ENCODE data around the gene EEF2K.

The EEF2K gene

DNA sequence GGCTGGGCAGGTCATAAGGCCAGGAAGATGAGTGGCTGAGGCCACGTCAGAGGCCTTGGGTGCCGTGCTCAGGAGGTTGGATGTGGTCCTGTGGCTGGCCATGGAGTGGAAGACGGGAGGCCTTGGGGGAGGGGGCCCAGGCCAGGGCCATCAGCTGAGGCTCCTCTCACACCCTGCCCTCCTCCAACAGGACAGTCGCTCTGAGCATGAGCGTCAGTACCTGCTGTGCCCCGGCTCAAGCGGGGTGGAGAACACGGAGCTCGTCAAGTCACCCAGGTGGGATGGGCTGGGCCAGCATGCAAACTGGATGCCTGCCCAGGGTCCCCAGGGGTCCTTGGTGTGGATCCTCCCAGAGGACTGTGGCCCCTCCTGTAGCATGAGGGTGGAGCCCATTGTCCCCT, 110.3 kb downstream of the EEF2K start:
- DNase-seq (ENCODE audit: low read depth, low spot score) = no peak

DNA sequence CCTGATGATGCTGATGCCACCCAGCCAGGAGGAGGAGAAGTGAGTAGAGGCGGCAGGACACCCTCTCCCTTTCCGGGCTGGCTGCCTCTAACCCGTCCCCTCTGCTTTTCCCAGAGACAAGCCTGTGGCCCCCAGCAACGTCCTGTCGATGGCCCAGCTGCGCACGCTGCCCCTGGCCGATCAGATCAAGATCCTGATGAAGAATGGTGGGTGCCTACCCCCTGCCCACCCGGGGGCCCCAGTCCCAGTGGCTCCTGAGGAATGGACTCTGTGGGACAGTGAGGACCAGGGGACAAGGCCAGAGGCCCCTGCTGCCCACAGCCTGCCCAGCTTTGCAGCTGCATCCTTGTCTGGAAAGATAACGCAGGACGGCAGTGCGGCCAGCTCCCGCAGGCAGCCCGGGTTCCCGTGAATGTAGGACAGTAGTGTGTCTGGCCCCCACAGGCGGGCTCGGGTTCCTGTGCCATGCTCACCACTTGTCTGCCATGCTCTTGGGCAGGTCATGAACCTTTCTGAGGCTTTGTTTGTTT, 111.0 kb downstream of the EEF2K start:
- DNase-seq (ENCODE audit: low read depth, low spot score) = no peak

DNA sequence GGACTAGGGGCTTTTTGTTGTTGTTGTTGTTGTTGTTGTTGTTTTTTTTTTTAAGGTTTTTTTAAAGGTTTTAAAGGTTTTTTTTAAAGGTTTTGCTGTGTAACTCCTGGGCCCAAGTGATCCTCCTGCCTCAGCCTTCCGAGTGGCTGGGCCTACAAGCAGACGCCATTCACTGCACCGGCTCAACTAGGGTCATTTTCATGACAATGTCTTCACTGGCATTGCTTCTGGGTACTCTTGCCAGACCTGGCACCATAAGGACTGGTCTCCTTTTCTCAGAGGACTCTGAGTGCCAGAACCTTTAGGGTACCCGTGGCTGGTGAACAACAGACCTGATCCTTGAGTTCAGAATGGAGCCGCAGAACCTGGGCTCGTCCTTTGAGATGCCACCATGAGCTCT, 111.5 kb downstream of the EEF2K start:
- DNase-seq (ENCODE audit: low read depth, low spot score) = no peak

DNA sequence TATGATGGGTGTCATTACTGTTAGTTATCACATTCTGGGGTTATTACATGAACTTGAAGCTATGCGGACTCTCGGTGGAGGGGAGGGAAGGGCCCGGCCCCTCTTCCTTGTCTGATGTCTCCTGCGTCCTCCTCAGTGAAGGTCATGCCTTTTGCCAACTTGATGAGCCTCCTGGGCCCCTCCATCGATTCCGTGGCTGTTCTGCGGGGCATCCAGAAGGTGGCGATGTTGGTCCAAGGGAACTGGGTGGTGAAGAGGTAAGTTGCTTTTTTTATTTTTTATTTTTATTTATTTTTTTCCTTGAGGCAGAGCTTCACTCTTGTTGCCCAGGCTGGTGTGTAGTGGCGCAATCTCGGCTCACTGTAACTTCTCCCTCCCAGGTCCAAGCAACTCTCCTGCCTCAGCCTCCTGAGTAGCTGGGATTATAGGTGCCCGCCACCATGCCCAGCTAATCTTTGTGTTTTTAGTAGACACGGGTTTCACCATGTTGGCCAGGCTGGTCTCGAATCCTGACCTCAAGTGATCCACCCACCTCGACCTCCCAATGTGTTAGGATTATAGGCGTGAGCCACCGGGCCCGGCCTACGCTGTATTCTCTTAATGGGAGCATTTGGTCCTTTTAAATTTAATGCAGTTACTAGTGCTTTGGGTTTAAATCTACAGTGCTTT, 112.7 kb downstream of the EEF2K start:
- no peak for DNase-seq (ENCODE audit: low read depth, low spot score)

DNA sequence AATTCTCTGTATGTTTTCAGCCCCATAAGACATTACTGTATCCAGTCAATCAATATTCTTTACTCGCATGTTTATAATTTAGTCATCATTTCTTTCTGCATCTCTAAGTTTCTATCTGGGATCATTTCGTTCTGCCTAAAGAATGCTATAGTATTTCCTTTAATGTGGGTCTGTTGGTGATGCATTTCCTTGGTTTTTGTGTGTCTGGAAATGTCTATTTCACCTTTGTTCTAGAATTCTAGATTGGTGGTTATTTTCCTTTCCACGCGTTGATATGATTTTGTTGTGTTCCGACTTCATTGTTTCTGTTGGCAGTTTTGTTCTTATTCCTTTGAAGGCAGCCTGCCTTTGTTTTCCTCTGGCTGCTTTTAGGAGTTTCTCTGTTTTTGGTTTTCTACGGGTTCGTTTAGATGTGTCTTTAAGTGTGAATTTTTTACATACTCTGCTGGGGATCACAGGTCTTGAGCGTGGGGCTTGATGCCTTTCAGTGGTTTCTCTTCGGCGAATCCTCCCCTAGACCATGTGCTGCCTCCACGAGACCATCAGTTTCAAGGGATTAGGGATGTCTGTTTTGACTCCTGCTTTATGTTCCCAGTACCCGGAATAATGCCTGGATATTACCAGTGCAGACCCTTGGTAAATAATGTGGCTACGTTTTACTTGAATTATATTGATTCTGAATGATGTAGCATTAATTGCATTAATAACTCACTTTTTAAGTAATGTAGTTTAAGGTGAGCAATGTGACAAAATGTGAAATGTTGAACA, 114.7 kb downstream of the EEF2K start:
- DNase-seq (ENCODE audit: low read depth, low spot score) = no peak

GRCh38 chr16:22321340-22322001, 115.4 kb downstream of the EEF2K start:
- DNase-seq (ENCODE audit: low read depth, low spot score) = no peak

DNA sequence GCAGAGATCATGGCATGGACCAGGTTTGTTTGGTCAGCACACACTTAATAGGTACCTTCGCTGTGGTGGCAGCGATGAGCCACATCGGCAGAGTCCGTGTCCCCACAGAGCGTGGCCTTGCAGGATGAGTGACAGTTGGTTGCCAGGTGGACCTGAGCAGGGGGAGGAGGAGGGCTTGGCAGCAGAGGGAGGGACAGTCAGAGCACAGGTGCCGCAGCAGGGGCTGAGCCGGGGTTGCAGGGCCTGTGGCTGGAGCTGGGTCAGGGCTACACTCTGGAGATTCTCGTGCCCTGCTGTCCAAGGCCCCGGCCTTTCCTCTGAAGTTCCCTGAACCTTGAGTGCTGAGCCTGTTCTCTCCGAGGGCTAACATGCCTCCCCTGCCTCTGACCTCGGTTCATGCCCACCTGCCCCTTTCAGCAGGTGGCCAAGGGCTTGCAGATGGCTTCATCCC, 116.0 kb downstream of the EEF2K start:
- DNase-seq (ENCODE audit: low read depth, low spot score) = no peak

DNA sequence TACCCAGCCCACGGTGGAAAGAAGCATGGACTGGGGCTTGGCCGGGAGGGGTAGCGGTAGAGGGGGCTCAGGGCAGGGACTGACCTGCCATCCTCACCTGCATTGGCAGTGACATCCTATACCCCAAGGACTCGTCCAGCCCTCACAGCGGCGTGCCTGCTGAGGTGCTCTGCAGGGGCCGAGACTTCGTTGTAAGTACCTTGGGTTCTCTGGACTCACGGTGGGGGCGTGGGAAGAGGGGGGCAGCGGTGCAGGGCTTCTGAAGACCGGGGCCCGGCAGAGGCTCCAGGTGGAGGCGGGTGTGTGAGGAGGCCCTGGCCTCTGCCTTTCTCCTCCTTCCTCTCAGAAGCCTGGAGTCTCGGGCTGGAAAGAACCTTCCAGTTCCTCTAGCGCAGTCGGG, 116.7 kb downstream of the EEF2K start:
- DNase-seq (ENCODE audit: low read depth, low spot score) = no peak

- DNase-seq (ENCODE audit: low read depth, low spot score) = no peak
These were observed 117.3 kb downstream of the EEF2K start for GRCh38 chr16:22323173-22323958.

DNA sequence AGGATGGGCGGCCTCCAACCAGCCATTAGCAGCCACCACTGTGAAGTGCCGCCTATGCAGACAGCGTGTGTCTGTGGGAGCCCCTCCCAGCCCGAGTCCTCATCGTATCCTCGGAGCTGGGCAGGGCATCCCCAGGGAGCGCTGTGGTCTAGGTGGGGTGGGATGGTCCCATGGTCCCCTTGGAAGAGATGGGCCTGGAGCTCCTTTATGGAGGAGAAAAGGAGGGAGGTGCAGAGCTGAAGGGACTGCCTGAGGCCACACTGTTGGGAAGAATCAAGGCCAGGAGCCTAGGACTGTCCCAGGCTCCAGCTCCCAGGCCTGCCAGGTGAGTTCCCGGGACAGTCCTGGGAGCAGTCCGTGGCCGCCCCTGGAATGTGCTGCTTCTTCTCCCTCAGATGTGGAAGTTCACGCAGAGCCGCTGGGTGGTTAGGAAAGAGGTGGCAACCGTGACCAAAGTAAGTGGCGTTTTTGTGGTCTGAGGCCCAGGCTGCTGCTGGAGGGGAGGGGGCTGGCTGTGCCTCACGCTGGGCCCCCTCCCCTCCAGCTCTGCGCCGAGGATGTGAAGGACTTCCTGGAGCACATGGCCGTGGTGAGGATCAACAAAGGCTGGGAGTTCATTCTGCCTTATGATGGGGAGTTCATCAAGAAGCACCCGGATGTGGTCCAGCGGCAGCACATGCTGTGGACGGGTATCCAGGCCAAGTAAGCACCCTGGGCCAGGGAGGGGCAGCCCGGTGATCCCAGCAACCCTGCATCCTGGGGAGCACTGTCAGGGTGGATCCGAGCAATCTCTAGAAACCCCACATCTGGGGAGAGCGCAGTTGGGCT, 118.1 kb downstream of the EEF2K start:
- no peak for DNase-seq (ENCODE audit: low read depth, low spot score)

- DNase-seq (ENCODE audit: low read depth, low spot score) = no peak
These were observed 118.9 kb downstream of the EEF2K start for GRCh38 chr16:22324787-22325597.

DNA sequence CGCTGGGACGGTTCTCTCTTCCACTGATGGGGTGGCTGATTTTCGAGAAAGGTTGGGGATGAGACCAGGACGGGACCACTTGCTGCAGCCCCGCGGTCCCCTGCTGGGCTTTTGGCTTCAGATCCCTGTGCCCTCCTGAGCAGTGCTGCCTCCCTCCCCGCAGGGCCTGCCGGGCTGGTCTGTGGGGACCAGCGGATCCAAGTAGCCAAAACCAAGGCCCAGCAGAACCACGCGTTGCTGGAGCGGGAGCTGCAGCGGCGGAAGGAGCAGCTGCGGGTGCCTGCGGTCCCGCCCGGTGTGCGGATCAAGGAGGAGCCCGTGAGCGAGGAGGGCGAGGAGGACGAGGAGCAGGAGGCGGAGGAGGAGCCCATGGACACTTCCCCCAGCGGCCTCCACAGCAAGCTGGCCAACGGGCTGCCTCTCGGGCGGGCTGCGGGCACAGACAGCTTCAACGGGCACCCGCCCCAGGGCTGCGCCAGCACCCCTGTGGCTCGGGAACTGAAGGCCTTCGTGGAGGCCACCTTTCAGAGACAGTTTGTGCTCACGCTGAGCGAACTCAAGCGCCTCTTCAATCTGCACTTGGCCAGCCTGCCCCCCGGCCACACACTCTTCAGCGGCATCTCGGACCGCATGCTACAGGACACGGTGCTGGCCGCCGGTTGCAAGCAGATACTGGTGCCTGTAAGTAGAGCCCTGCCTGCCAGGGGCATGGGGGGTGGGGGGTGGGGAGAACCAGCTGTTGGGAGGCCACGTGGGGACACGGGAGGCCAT, 119.7 kb downstream of the EEF2K start:
- DNase-seq (ENCODE audit: low read depth, low spot score) = no peak

DNA sequence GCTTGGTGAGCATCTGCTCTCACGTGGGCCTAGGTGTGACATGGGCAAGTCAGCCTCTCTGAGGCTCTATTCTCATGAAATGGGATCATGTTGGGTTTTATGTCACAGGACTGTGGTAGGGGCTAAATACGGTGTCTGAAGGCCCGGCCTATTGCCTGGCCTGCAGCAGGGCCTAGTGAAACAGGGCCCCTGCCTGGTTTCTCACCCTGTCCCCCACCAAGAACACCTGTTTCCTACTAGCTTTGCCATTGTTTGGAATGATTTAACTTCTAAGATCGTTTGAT, 120.2 kb downstream of the EEF2K start:
- no peak for DNase-seq (ENCODE audit: low read depth, low spot score)

- DNase-seq (ENCODE audit: low read depth, low spot score) = no peak
These were observed 120.8 kb downstream of the EEF2K start for GRCh38 chr16:22326771-22327445.

DNA sequence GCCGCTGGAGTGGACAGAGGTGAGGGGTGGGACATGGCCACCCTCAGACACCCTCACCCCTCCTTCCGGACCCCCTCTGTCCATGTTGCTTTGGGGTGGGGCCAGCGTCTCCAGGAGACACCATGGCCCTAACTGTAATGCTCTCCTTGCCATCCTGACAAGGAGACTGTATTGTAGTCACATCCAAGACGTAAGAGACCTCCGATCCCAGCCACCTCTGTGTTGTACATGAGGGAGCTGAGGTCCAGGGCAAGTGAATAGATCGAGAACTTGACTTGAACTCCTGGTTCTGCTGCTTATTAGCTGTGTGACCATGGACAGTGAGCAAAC, 121.3 kb downstream of the EEF2K start:
- DNase-seq (ENCODE audit: low read depth, low spot score) = no peak

DNA sequence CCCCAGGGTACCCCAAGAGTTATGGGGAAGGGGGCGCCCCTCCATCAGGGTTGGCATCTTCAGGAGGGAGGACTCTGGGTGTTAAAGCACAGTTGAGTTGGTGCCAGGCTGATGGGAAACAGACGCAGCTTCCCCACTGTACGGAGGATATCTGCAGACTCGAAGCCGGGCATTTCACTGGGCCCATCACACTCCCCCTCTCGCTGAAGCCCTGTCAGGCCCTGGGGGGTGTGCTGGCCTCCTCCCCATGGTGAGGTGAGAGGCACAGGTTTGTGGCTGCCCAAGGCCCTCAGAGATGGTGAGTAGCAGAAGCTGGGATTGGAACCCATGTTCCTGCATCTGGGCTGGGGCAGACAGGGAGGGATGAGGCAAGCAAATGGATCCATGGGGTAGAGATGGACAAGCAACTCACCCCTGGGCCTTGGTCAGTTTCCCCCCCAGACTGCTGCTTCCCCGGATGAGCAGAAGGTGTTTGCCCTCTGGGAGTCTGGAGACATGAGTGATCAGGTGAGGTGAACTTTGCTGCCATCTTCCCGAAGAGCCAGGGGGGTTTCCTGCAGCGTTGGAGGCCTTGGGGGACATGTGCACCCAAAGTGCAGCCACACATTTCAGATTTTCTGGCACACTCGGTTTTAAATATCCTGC, 122.1 kb downstream of the EEF2K start:
- no peak for DNase-seq (ENCODE audit: low read depth, low spot score)

GRCh38 chr16:22329199-22329695, 123.2 kb downstream of the EEF2K start:
- no peak for DNase-seq (ENCODE audit: low read depth, low spot score)

- no peak for DNase-seq (ENCODE audit: low read depth, low spot score)
These were observed 124.2 kb downstream of the EEF2K start for GRCh38 chr16:22330326-22330725.

Data from brain pericyte (primary cell).